SH-SY5Y (cell line): Measurements from ENCODE around the gene SSNA1.

Experiments used
- GATA2 ChIP-seq: IDR thresholded peaks from 2 replicates; pipeline ENCODE4 v1.6.1; 2011; ENCODE audit warnings: mild to moderate bottlenecking, low read depth, low read length
- GATA3 ChIP-seq: IDR thresholded peaks from 2 replicates; pipeline ENCODE4 v1.6.1; 2011; ENCODE audit warnings: low read depth, mild to moderate bottlenecking, low read length, moderate library complexity

DNA sequence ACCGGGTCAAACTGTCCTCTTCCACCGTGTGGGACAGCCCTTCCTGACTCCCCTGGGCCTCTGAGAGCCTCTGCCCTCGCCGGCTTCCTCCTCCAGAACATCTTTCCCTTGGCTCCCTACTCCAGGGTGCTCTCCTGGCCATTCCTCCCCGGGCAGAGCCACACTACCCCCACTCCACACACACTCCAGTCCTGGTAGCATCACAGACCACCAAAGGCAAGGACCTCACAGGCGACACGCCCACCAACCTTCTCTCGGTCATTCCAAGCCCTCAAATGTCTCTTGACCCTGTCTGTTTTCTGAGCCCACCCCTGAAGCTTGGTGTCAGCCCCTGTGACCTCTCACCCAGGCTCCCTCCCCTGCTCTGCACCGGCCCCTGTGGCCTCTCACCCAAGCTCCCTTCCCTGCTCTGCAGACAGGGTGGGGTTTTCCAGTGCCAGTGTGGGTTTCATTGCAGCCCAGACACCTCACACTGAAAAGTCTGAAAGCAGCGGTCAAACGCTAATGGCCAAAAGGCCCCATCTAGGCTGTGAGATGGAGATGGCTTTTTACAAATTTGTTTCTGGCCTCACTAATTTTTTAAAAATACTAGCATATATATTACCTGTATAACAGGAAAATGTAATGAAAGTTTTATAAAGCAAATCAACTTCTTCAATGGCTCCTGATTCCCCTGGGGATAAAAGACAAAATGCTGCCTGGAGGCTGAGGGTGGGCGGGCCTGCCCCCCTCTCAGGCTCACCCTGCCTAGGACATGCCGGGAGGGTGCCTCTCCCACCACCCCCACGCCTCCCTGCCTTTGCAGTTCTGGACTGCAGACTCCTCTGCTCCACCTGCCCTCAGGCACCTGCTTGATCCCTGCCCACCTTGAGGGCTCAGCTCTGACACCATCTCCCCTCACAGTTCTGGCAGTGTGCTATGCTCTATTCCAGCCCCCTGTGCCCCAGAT is 29.1 kb upstream of the SSNA1 start:
- TF ChIP-seq GATA3 = no peak
- TF ChIP-seq GATA2 = no peak
